HCT116 (cell line): ENCODE results near the gene A4GNT. TPM values are rescaled to one million over a fixed set of nuclear protein-coding genes. Genes with fewer than 3 reads are reported as not detected.

Experiments used
- ATAC-seq: fragments of 200-7000 bp; cut with Tn5 transposase; 2 replicates; pipeline ENCODE4 v1.9.1; 2020; ENCODE audit warnings: mild to moderate bottlenecking, moderate library complexity
- BruUV-seq: library from RNA; stranded (reverse); fragments of 400-500 nt; replicated peaks from 2 replicates; lab custom pipeline; 2021; lab: Mats Ljungman, UMichigan
- CTCF ChIA-PET: fragments of 300-600 bp; sonication (Branson Sonifier 250); formaldehyde crosslinking; loops from one replicate; lab custom pipeline; 2021; ENCODE audit warnings: antibody characterized with exemption; lab: Charles Lee
- POLR2A ChIA-PET: fragments of 300-600, 350-600 bp; sonication (Branson Sonifier 250); formaldehyde crosslinking; loops from one replicate; lab custom pipeline; 2021; ENCODE audit warnings: antibody characterized with exemption; lab: Charles Lee
- RAD21 ChIA-PET, 2 experiments: fragments of 300-600 bp; sonication (Branson Sonifier 250); formaldehyde crosslinking; loops; one replicate each; lab custom pipeline; 2023; ENCODE audit warnings: low total read pairs in 2 of 2; ENCODE audit not compliant: uncharacterized antibody in 2 of 2, unreplicated experiment in 2 of 2, low non-redundant PET in 1 of 2; lab: Charles Lee
- DNase-seq: peaks from one replicate; pipeline ENCODE4 v3.0.0-alpha.2; 2010; ENCODE audit warnings: low read depth, low spot score
- H2AFZ ChIP-seq: fragments of 200-600 bp; shearing (Covaris generic), sonication (generic); 2 replicates; pipeline ENCODE4 v1.6.1; 2017; ENCODE audit warnings: low read depth, mixed run types, mixed read lengths, antibody characterized with exemption, low read length; ENCODE audit not compliant: poor library complexity, severe bottlenecking
- H3K27ac ChIP-seq: 2 replicates; pipeline ENCODE4 v1.5.1; 2012; ENCODE audit warnings: low read depth, low read length
- H3K27me3 ChIP-seq: fragments of 200-600 bp; sonication (generic); 2 replicates; pipeline ENCODE4 v1.6.1; 2016; ENCODE audit warnings: mixed run types, low read length, mixed read lengths; ENCODE audit not compliant: insufficient read depth
- H3K36me3 ChIP-seq, 2 experiments: fragments of 200-500 bp in 1 of 2; fragments of 200-600 bp in 1 of 2; sonication (Bioruptor generic) in 1 of 2; sonication (generic) in 1 of 2; 2 replicates each; pipeline versions ENCODE4 v1.5.1 to v1.6.1; 2014 to 2016; ENCODE audit warnings: low read length in 2 of 2, inconsistent platforms in 1 of 2, mixed read lengths in 1 of 2, mixed run types in 1 of 2; ENCODE audit not compliant: insufficient read depth in 2 of 2, control insufficient read depth in 1 of 2
- H3K4me1 ChIP-seq, 2 experiments: fragments of 200-600 bp in 1 of 2; sonication (generic) in 1 of 2; 2 replicates each; pipeline versions ENCODE4 v1.5.1 to v1.6.1; 2012 to 2017; ENCODE audit warnings: low read length in 2 of 2, inconsistent platforms in 1 of 2, mild to moderate bottlenecking in 1 of 2, mixed read lengths in 1 of 2, mixed run types in 1 of 2, moderate library complexity in 1 of 2; ENCODE audit not compliant: insufficient read depth in 2 of 2, control insufficient read depth in 1 of 2
- H3K4me2 ChIP-seq: fragments of 200-600 bp; sonication (generic); 2 replicates; pipeline ENCODE4 v1.6.1; 2017; ENCODE audit warnings: mixed run types, low read length, mixed read lengths
- H3K4me3 ChIP-seq, 2 experiments: fragments of 200-600 bp in 1 of 2; sonication (generic) in 1 of 2; replicated peaks in 1 of 2; 2 replicates each; pipeline ENCODE4 v1.5.1; 2011 to 2016; ENCODE audit warnings: low read length in 2 of 2, control low read depth in 1 of 2, low read depth in 1 of 2, mild to moderate bottlenecking in 1 of 2, mixed read lengths in 1 of 2, mixed run types in 1 of 2
- H3K79me2 ChIP-seq: fragments of 200-600 bp; sonication (generic); 2 replicates; pipeline ENCODE4 v1.6.1; 2017; ENCODE audit warnings: mild to moderate bottlenecking, mixed run types, low read length, moderate library complexity, mixed read lengths; ENCODE audit not compliant: insufficient read depth
- H3K9ac ChIP-seq: fragments of 200-600 bp; sonication (generic); 2 replicates; pipeline ENCODE4 v1.6.1; 2016; ENCODE audit warnings: low read length, mixed read lengths
- H3K9me2 ChIP-seq: fragments of 200-600 bp; sonication (generic), shearing (Covaris generic); 2 replicates; pipeline ENCODE4 v1.6.1; 2017; ENCODE audit warnings: mixed run types, mild to moderate bottlenecking, moderate library complexity; ENCODE audit not compliant: insufficient read depth
- H3K9me3 ChIP-seq, 2 experiments: fragments of 200-500 bp in 1 of 2; fragments of 200-600 bp in 1 of 2; sonication (Bioruptor generic) in 1 of 2; sonication (generic) in 1 of 2; 2 replicates each; pipeline ENCODE4 v1.6.1; 2014 to 2017; ENCODE audit warnings: low read length in 2 of 2, mixed read lengths in 2 of 2, inconsistent platforms in 1 of 2, low read depth in 1 of 2, mild to moderate bottlenecking in 1 of 2, mixed run types in 1 of 2, moderate library complexity in 1 of 2; ENCODE audit not compliant: control insufficient read depth in 1 of 2, insufficient read depth in 1 of 2
- H4K20me1 ChIP-seq: fragments of 200-600 bp; sonication (generic), shearing (Covaris generic); 2 replicates; pipeline ENCODE4 v1.6.1; 2017; ENCODE audit warnings: mixed run types, mild to moderate bottlenecking, moderate library complexity; ENCODE audit not compliant: insufficient read depth
- EGR1 ChIP-seq: IDR thresholded peaks from 2 replicates; pipeline ENCODE4 v1.6.1; 2012; ENCODE audit warnings: low read depth
- EZH2 ChIP-seq: fragments of 200-600 bp; sonication (generic); IDR thresholded peaks from 2 replicates; pipeline ENCODE4 v1.6.1; 2017; ENCODE audit warnings: antibody characterized with exemption, mixed run types
- EZH2phosphoT487 ChIP-seq: fragments of 200-600 bp; IDR thresholded peaks from 2 replicates; pipeline ENCODE4 v1.6.1; 2018; ENCODE audit warnings: antibody characterized with exemption, borderline replicate concordance
- FOSL1 ChIP-seq: IDR thresholded peaks from 2 replicates; pipeline ENCODE4 v1.6.1; 2012; ENCODE audit warnings: low read depth
- JUND ChIP-seq: IDR thresholded peaks from 2 replicates; pipeline ENCODE4 v1.6.1; 2012
- POLR2A ChIP-seq: IDR thresholded peaks from 2 replicates; pipeline ENCODE4 v1.7.0; 2011; ENCODE audit warnings: borderline replicate concordance; ENCODE audit not compliant: insufficient read depth, insufficient read length; ENCODE audit errors: extremely low read depth
- POLR2AphosphoS5 ChIP-seq: IDR thresholded peaks from 2 replicates; pipeline ENCODE4 v1.6.1; 2011; ENCODE audit warnings: mild to moderate bottlenecking, low read depth, low read length, moderate library complexity
- RAD21 ChIP-seq: IDR thresholded peaks from 2 replicates; pipeline ENCODE4 v1.6.1; 2012; ENCODE audit warnings: low read depth, mild to moderate bottlenecking
- SP1 ChIP-seq: IDR thresholded peaks from 2 replicates; pipeline ENCODE4 v1.6.1; 2012; ENCODE audit warnings: low read depth
- TCF7L2 ChIP-seq: IDR thresholded peaks from 2 replicates; pipeline ENCODE4 v1.7.0; 2011; ENCODE audit warnings: borderline replicate concordance, inconsistent platforms; ENCODE audit not compliant: insufficient read depth, insufficient read length; ENCODE audit errors: extremely low read depth
- YY1 ChIP-seq: IDR thresholded peaks from 2 replicates; pipeline ENCODE4 v1.6.1; 2011; ENCODE audit warnings: low read length, low read depth, moderate library complexity, mild to moderate bottlenecking; ENCODE audit not compliant: insufficient replicate concordance; ENCODE audit errors: extremely low read depth
- ZFX ChIP-seq: fragments of 450-650 bp; IDR thresholded peaks from 2 replicates; pipeline ENCODE4 v1.6.1; 2017
- ZNF274 ChIP-seq: fragments of 200-500 bp; sonication (Bioruptor generic); IDR thresholded peaks from 2 replicates; pipeline ENCODE4 v1.6.1; 2014; ENCODE audit warnings: mild to moderate bottlenecking, low read depth, low read length, inconsistent platforms
- intact Hi-C: fragments of 100-400 bp; cut with micrococcal nuclease; formaldehyde crosslinking; loops from 2 replicates; pipeline ENCODE4 v1.10.0; 2022
- total RNA-seq: library from RNA; stranded (reverse); gene quantifications from one replicate; pipeline ENCODE4 v1.2.1, GENCODE V29; 2021; ENCODE audit not compliant: unreplicated experiment
- TF ChIP-seq, protein P1 (sequence below): IDR thresholded peaks from 2 replicates; pipeline ENCODE4 v1.6.1; 2012
- TF ChIP-seq, protein P2 (sequence below): IDR thresholded peaks from 2 replicates; pipeline ENCODE4 v1.6.1; 2012
- TF ChIP-seq, protein P3 (sequence below), 3 experiments: fragments of 200-600 bp in 1 of 3; sonication (generic) in 1 of 3; IDR thresholded peaks in 2 of 3; conservative IDR thresholded peaks in 1 of 3; 2 replicates each; pipeline ENCODE4 v1.5.1; 2012 to 2017; ENCODE audit warnings: low read depth in 2 of 3, low read length in 2 of 3, antibody characterized with exemption in 1 of 3, borderline replicate concordance in 1 of 3, control low read depth in 1 of 3, mild to moderate bottlenecking in 1 of 3, mixed read lengths in 1 of 3, mixed run types in 1 of 3, moderate library complexity in 1 of 3; ENCODE audit not compliant: insufficient read depth in 1 of 3
- TF ChIP-seq, protein P4 (sequence below): IDR thresholded peaks from 2 replicates; pipeline ENCODE4 v1.6.1; 2012; ENCODE audit warnings: low read depth

A4GNT gene
- total RNA-seq, 1 experiment from 2014 or later: not detected

DNA sequence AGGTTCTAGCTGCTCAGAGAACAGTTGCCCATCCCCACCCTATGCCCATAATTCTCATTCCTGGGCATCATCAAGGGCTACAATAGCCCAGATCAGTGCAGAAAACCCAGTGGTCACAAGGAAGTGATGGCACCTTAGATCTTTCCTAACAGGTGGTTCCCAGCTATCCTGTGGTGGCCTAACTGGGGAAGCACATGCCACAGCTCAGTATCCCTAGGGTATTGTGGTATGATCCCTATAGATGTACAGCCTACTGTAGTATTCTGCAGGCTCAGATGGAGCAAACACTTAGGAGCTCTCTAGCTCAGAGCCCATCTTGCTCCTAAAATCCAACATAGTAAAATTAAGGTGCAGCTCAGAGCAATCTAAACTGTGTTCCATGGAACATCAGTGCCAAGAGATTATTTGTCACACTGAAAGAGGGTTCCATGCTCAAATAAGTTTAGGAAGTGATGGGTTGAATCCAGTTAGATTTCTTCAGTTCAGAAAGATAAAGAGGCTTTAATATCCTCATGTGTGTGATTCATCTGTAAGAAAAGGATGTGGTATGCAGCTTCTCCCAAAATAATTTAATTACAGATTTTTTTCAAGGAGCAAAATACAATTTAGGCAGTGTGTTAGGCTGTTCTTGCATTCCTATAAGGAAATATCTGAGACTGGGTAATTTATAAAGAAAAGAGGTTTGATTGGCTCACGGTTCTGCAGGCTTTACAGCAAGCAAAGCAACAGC is 4.4 kb downstream of the A4GNT start (continued):
- TF ChIP-seq, protein P1, sequence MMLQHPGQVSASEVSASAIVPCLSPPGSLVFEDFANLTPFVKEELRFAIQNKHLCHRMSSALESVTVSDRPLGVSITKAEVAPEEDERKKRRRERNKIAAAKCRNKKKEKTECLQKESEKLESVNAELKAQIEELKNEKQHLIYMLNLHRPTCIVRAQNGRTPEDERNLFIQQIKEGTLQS: no peak
- no peak for TF ChIP-seq ZNF274

DNA sequence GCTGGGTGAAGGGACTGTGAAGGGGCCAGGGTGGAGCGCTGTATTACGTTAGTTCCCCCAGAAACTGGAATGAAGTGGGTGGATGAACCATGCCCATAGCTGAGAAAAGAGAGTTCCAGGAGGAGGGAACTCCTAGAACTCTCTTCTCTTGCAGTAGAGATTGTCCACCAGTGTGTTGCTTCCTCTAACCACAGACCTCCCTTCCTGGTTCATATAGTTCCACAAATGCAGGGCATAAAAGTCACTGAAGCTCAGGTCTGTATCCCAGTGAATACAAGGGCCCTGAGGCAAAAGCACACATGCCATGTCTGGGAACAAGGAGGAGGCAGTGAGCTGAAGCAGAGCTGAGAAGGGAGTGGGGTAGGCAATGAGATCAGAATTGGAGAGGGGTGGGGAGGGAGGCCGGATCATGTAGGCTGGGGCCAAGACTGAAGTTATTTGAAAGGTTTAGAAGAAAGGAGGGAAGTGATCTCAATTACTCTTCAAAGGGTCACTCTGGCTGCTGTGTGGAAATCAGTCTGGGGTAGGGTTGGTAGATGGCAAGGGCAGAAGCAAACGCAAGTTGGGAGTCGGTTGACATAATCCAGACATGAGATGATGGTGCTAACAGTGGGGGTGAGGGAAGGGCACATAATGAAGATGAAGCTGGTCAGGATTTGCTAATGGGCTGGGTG is 6.5 kb downstream of the A4GNT start:
- no peak for DNase-seq
- CTCF ChIA-PET: no interaction called here
- POLR2A ChIA-PET: interaction anchor here (1.0 kb wide), 1 partner anchor 10 kb away, joined by 3 read pairs; the partner anchor contains the start of gene DZIP1L
- TF ChIP-seq, protein P2, sequence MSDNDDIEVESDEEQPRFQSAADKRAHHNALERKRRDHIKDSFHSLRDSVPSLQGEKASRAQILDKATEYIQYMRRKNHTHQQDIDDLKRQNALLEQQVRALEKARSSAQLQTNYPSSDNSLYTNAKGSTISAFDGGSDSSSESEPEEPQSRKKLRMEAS: no peak
- no peak for TF ChIP-seq EZH2phosphoT487
- TF ChIP-seq, protein P3, sequence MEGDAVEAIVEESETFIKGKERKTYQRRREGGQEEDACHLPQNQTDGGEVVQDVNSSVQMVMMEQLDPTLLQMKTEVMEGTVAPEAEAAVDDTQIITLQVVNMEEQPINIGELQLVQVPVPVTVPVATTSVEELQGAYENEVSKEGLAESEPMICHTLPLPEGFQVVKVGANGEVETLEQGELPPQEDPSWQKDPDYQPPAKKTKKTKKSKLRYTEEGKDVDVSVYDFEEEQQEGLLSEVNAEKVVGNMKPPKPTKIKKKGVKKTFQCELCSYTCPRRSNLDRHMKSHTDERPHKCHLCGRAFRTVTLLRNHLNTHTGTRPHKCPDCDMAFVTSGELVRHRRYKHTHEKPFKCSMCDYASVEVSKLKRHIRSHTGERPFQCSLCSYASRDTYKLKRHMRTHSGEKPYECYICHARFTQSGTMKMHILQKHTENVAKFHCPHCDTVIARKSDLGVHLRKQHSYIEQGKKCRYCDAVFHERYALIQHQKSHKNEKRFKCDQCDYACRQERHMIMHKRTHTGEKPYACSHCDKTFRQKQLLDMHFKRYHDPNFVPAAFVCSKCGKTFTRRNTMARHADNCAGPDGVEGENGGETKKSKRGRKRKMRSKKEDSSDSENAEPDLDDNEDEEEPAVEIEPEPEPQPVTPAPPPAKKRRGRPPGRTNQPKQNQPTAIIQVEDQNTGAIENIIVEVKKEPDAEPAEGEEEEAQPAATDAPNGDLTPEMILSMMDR (IDR thresholded peaks at IDR 0.05 in 2 of 3, conservative IDR thresholded peaks at IDR 0.05 in 1 of 3; ENCODE audit: borderline replicate concordance in 1 of 3, insufficient read depth in 1 of 3, low read depth in 2 of 3, low read length in 2 of 3): no peak
- TF ChIP-seq FOSL1: no peak
- no peak for TF ChIP-seq SP1
- no peak for TF ChIP-seq ZNF274
- TF ChIP-seq TCF7L2: no peak
- TF ChIP-seq, protein P4, sequence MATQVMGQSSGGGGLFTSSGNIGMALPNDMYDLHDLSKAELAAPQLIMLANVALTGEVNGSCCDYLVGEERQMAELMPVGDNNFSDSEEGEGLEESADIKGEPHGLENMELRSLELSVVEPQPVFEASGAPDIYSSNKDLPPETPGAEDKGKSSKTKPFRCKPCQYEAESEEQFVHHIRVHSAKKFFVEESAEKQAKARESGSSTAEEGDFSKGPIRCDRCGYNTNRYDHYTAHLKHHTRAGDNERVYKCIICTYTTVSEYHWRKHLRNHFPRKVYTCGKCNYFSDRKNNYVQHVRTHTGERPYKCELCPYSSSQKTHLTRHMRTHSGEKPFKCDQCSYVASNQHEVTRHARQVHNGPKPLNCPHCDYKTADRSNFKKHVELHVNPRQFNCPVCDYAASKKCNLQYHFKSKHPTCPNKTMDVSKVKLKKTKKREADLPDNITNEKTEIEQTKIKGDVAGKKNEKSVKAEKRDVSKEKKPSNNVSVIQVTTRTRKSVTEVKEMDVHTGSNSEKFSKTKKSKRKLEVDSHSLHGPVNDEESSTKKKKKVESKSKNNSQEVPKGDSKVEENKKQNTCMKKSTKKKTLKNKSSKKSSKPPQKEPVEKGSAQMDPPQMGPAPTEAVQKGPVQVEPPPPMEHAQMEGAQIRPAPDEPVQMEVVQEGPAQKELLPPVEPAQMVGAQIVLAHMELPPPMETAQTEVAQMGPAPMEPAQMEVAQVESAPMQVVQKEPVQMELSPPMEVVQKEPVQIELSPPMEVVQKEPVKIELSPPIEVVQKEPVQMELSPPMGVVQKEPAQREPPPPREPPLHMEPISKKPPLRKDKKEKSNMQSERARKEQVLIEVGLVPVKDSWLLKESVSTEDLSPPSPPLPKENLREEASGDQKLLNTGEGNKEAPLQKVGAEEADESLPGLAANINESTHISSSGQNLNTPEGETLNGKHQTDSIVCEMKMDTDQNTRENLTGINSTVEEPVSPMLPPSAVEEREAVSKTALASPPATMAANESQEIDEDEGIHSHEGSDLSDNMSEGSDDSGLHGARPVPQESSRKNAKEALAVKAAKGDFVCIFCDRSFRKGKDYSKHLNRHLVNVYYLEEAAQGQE: no peak
- no peak for TF ChIP-seq POLR2A
- TF ChIP-seq POLR2AphosphoS5: no peak
- no peak for TF ChIP-seq EZH2
- no peak for TF ChIP-seq ZFX
- TF ChIP-seq JUND: no peak
- TF ChIP-seq EGR1: no peak
- TF ChIP-seq YY1: no peak
- TF ChIP-seq RAD21: no peak

More for the DNA sequence above, 6.5 kb downstream of the A4GNT start:
- Histone ChIP-seq H3K79me2 (no peaks in the 10 kb centered on the region), H3K4me1 (peaks cover 8% of the 10 kb centered on the region in 2 experiments; a peak in 3 of 4 replicates), H3K27ac (no peak overlapping the region), H2AFZ (no peak overlapping the region), H4K20me1 (no peaks in the 10 kb centered on the region), H3K27me3 (no peaks in the 10 kb centered on the region), H3K9me3 (no peaks in the 10 kb centered on the region; a peak in 1 of 4 replicates), H3K9me2 (no peaks in the 10 kb centered on the region), H3K9ac (no peak overlapping the region), H3K36me3 (no peaks in the 10 kb centered on the region), H3K4me2 (no peak overlapping the region), H3K4me3 (no peak overlapping the region)
- no TSS peak for BruUV-seq
- ATAC-seq: no peak
- RAD21 ChIA-PET: no interaction called here
- intact Hi-C loops: no loop called here
